Measurements from ENCODE around the gene EGR1. TPM values are rescaled to one million over a fixed set of nuclear protein-coding genes. Genes with fewer than 3 reads are reported as not detected.

EGR1 gene
- total RNA-seq, 1 donor from 2014 or later, result 21.4 TPM

- peak overlapping the region; percentile 98 for H3K27ac ChIP-seq (ENCODE audit: low read depth, low read length)
- H3K4me3 ChIP-seq (ENCODE audit: low read length in 3 of 3), result peak overlapping the region; percentile 78 to 93 (median 90)
- peaks cover 0 to 7% (median 3%) of the 10 kb centered on the region in 3 donors for H3K27me3 ChIP-seq (ENCODE audit: control insufficient read depth in 3 of 3, insufficient read depth in 3 of 3, low read length in 3 of 3)
- peaks cover 40 to 53% (median 50%) of the 10 kb centered on the region in 3 donors for H3K4me1 ChIP-seq (ENCODE audit: control insufficient read depth in 3 of 3, insufficient read depth in 3 of 3, low read length in 3 of 3)
- H3K9me3 ChIP-seq (ENCODE audit: control insufficient read depth in 3 of 3, low read length in 3 of 3), result no peaks in the 10 kb centered on the region
- peak overlapping the region; percentile 88 to 99 (median 92) for H3K9ac ChIP-seq (ENCODE audit: low read depth in 1 of 3, low read length in 3 of 3)
- H3K36me3 ChIP-seq (ENCODE audit: control insufficient read depth in 3 of 3, insufficient read depth in 3 of 3, low read length in 3 of 3), result peaks cover 7 to 11% (median 11%) of the 10 kb centered on the region in 3 donors
Observed at GRCh38 chr5:138463419-138464007, 1.8 kb upstream of the EGR1 start.

GRCh38 chr5:138464008-138464387, 1.3 kb upstream of the EGR1 start:
- Histone ChIP-seq H3K9ac (ENCODE audit: low read depth in 1 of 3, low read length in 3 of 3) (peak overlapping the region; percentile 92 to 99 (median 92)), H3K9me3 (ENCODE audit: control insufficient read depth in 3 of 3, low read length in 3 of 3) (no peaks in the 10 kb centered on the region), H3K4me3 (ENCODE audit: low read length in 3 of 3) (peak overlapping the region; percentile 87 to 93 (median 90)), H3K36me3 (ENCODE audit: control insufficient read depth in 3 of 3, insufficient read depth in 3 of 3, low read length in 3 of 3) (peaks cover 7 to 11% (median 11%) of the 10 kb centered on the region in 3 donors), H3K27me3 (ENCODE audit: control insufficient read depth in 3 of 3, insufficient read depth in 3 of 3, low read length in 3 of 3) (peaks cover 0 to 7% (median 3%) of the 10 kb centered on the region in 3 donors), H3K4me1 (ENCODE audit: control insufficient read depth in 3 of 3, insufficient read depth in 3 of 3, low read length in 3 of 3) (peaks cover 37 to 50% (median 45%) of the 10 kb centered on the region in 3 donors), H3K27ac (ENCODE audit: low read depth, low read length) (peak overlapping the region; percentile 98)

- H3K27ac ChIP-seq (ENCODE audit: low read depth, low read length), result peak overlapping the region; percentile 98
- H3K4me1 ChIP-seq (ENCODE audit: control insufficient read depth in 3 of 3, insufficient read depth in 3 of 3, low read length in 3 of 3), result peaks cover 37 to 50% (median 41%) of the 10 kb centered on the region in 3 donors
- no peaks in the 10 kb centered on the region for H3K9me3 ChIP-seq (ENCODE audit: control insufficient read depth in 3 of 3, low read length in 3 of 3)
- peaks cover 0 to 7% (median 3%) of the 10 kb centered on the region in 3 donors for H3K27me3 ChIP-seq (ENCODE audit: control insufficient read depth in 3 of 3, insufficient read depth in 3 of 3, low read length in 3 of 3)
- peak overlapping the region; percentile 87 to 93 (median 90) for H3K4me3 ChIP-seq (ENCODE audit: low read length in 3 of 3)
- peak overlapping the region; percentile 92 to 99 (median 92) for H3K9ac ChIP-seq (ENCODE audit: low read depth in 1 of 3, low read length in 3 of 3)
- peaks cover 7 to 11% (median 11%) of the 10 kb centered on the region in 3 donors for H3K36me3 ChIP-seq (ENCODE audit: control insufficient read depth in 3 of 3, insufficient read depth in 3 of 3, low read length in 3 of 3)
Observed at GRCh38 chr5:138464388-138465260, 655 bp upstream of the EGR1 start.

- peak overlapping the region; percentile 86 to 93 (median 90) for H3K4me3 ChIP-seq (ENCODE audit: low read length in 3 of 3)
- H3K4me1 ChIP-seq (ENCODE audit: control insufficient read depth in 3 of 3, insufficient read depth in 3 of 3, low read length in 3 of 3), result peaks cover 31 to 42% (median 41%) of the 10 kb centered on the region in 3 donors
- no peaks in the 10 kb centered on the region for H3K9me3 ChIP-seq (ENCODE audit: control insufficient read depth in 3 of 3, low read length in 3 of 3)
- H3K36me3 ChIP-seq (ENCODE audit: control insufficient read depth in 3 of 3, insufficient read depth in 3 of 3, low read length in 3 of 3), result peaks cover 7 to 11% (median 11%) of the 10 kb centered on the region in 3 donors
- H3K27me3 ChIP-seq (ENCODE audit: control insufficient read depth in 3 of 3, insufficient read depth in 3 of 3, low read length in 3 of 3), result peaks cover 0 to 7% (median 3%) of the 10 kb centered on the region in 3 donors
- H3K9ac ChIP-seq (ENCODE audit: low read depth in 1 of 3, low read length in 3 of 3), result peak overlapping the region; percentile 72 to 92 (median 78)
- H3K27ac ChIP-seq (ENCODE audit: low read depth, low read length), result peak overlapping the region; percentile 14
Observed at GRCh38 chr5:138466125-138466899, 1.0 kb downstream of the EGR1 start.

GRCh38 chr5:138466900-138467710, 1.8 kb downstream of the EGR1 start:
- Histone ChIP-seq H3K36me3 (ENCODE audit: control insufficient read depth in 3 of 3, insufficient read depth in 3 of 3, low read length in 3 of 3) (peaks cover 7 to 11% (median 11%) of the 10 kb centered on the region in 3 donors), H3K9ac (ENCODE audit: low read depth in 1 of 3, low read length in 3 of 3) (peak overlapping the region in 2 of 3 donors; percentile 78 to 92), H3K4me3 (ENCODE audit: low read length in 3 of 3) (peak overlapping the region; percentile 86 to 93 (median 90)), H3K4me1 (ENCODE audit: control insufficient read depth in 3 of 3, insufficient read depth in 3 of 3, low read length in 3 of 3) (peaks cover 28 to 37% (median 36%) of the 10 kb centered on the region in 3 donors), H3K27me3 (ENCODE audit: control insufficient read depth in 3 of 3, insufficient read depth in 3 of 3, low read length in 3 of 3) (peaks cover 0 to 7% (median 3%) of the 10 kb centered on the region in 3 donors), H3K27ac (ENCODE audit: low read depth, low read length) (peak overlapping the region; percentile 14), H3K9me3 (ENCODE audit: control insufficient read depth in 3 of 3, low read length in 3 of 3) (no peaks in the 10 kb centered on the region)

GRCh38 chr5:138467711-138468132, 2.4 kb downstream of the EGR1 start:
- Histone ChIP-seq H3K9ac (ENCODE audit: low read depth in 1 of 3, low read length in 3 of 3) (peak overlapping the region in 1 of 3 donors; percentile 16), H3K4me3 (ENCODE audit: low read length in 3 of 3) (peak overlapping the region; percentile 54 to 93 (median 86)), H3K9me3 (ENCODE audit: control insufficient read depth in 3 of 3, low read length in 3 of 3) (no peaks in the 10 kb centered on the region), H3K4me1 (ENCODE audit: control insufficient read depth in 3 of 3, insufficient read depth in 3 of 3, low read length in 3 of 3) (peaks cover 28 to 37% (median 36%) of the 10 kb centered on the region in 3 donors), H3K27me3 (ENCODE audit: control insufficient read depth in 3 of 3, insufficient read depth in 3 of 3, low read length in 3 of 3) (peaks cover 0 to 7% (median 3%) of the 10 kb centered on the region in 3 donors), H3K36me3 (ENCODE audit: control insufficient read depth in 3 of 3, insufficient read depth in 3 of 3, low read length in 3 of 3) (peaks cover 7 to 11% (median 11%) of the 10 kb centered on the region in 3 donors), H3K27ac (ENCODE audit: low read depth, low read length) (no peak overlapping the region)

GRCh38 chr5:138468133-138468965, 3.1 kb downstream of the EGR1 start:
- Histone ChIP-seq H3K27me3 (ENCODE audit: control insufficient read depth in 3 of 3, insufficient read depth in 3 of 3, low read length in 3 of 3) (peaks cover 0 to 7% (median 3%) of the 10 kb centered on the region in 3 donors), H3K9me3 (ENCODE audit: control insufficient read depth in 3 of 3, low read length in 3 of 3) (no peaks in the 10 kb centered on the region), H3K4me1 (ENCODE audit: control insufficient read depth in 3 of 3, insufficient read depth in 3 of 3, low read length in 3 of 3) (peaks cover 26 to 35% (median 34%) of the 10 kb centered on the region in 3 donors), H3K36me3 (ENCODE audit: control insufficient read depth in 3 of 3, insufficient read depth in 3 of 3, low read length in 3 of 3) (peaks cover 7 to 11% (median 11%) of the 10 kb centered on the region in 3 donors), H3K27ac (ENCODE audit: low read depth, low read length) (no peak overlapping the region), H3K9ac (ENCODE audit: low read depth in 1 of 3, low read length in 3 of 3) (no peak overlapping the region), H3K4me3 (ENCODE audit: low read length in 3 of 3) (peak overlapping the region in 2 of 3 donors; percentile 86 to 93)

- Histone ChIP-seq H3K9me3 (ENCODE audit: control insufficient read depth in 3 of 3, low read length in 3 of 3) (no peaks in the 10 kb centered on the region), H3K9ac (ENCODE audit: low read depth in 1 of 3, low read length in 3 of 3) (no peak overlapping the region), H3K36me3 (ENCODE audit: control insufficient read depth in 3 of 3, insufficient read depth in 3 of 3, low read length in 3 of 3) (peaks cover 7 to 11% (median 11%) of the 10 kb centered on the region in 3 donors), H3K4me3 (ENCODE audit: low read length in 3 of 3) (no peak overlapping the region), H3K4me1 (ENCODE audit: control insufficient read depth in 3 of 3, insufficient read depth in 3 of 3, low read length in 3 of 3) (peaks cover 25 to 31% (median 29%) of the 10 kb centered on the region in 3 donors), H3K27ac (ENCODE audit: low read depth, low read length) (no peak overlapping the region), H3K27me3 (ENCODE audit: control insufficient read depth in 3 of 3, insufficient read depth in 3 of 3, low read length in 3 of 3) (peaks cover 0 to 7% (median 3%) of the 10 kb centered on the region in 3 donors)
Observed at GRCh38 chr5:138468966-138469539, 3.8 kb downstream of the EGR1 start.

All from skeletal muscle tissue (tissue), 4 donors.